AG04449 (cell line): ENCODE results near the gene CSK.

Experiments
- CTCF ChIA-PET: fragments of 350-600 bp; formaldehyde crosslinking; extraction: SDS; loops from one replicate; lab custom pipeline; 2021; ENCODE audit warnings: antibody characterized with exemption; lab: Yijun Ruan, JAX
- POLR2A ChIA-PET: fragments of 400-600, 350-600 bp; formaldehyde crosslinking; extraction: SDS; loops from one replicate; lab custom pipeline; 2020; ENCODE audit warnings: antibody characterized with exemption, inconsistent platforms; lab: Yijun Ruan, JAX
- DNase-seq: peaks from one replicate; pipeline ENCODE4 v3.0.0-alpha.2; 2010; ENCODE audit warnings: low read depth, low spot score
- H3K4me3 ChIP-seq: 2 replicates; pipeline ENCODE4 v1.5.1; 2011; ENCODE audit warnings: low read depth, mild to moderate bottlenecking, control low read depth, low read length
- TF ChIP-seq, protein P1 (sequence below): IDR thresholded peaks from one replicate; pipeline ENCODE4 v1.5.1; 2011; ENCODE audit warnings: mild to moderate bottlenecking, moderate library complexity, low read length, control low read depth, inconsistent platforms; ENCODE audit not compliant: insufficient read depth; ENCODE audit errors: missing control alignments

Gene CSK

GRCh38 chr15:74845208-74845568, 63.3 kb downstream of the CSK start:
- no peak for DNase-seq
- no peak overlapping the region for H3K4me3 ChIP-seq
- ChIA-PET CTCF (interaction anchor here (1.7 to 6.1 kb wide), 3 partner anchors 56 to 75 kb away, joined by 4 to 41 read pairs (median 38); no protein-coding TSS in a partner anchor), POLR2A (no interaction called here)
- TF ChIP-seq, protein P1, sequence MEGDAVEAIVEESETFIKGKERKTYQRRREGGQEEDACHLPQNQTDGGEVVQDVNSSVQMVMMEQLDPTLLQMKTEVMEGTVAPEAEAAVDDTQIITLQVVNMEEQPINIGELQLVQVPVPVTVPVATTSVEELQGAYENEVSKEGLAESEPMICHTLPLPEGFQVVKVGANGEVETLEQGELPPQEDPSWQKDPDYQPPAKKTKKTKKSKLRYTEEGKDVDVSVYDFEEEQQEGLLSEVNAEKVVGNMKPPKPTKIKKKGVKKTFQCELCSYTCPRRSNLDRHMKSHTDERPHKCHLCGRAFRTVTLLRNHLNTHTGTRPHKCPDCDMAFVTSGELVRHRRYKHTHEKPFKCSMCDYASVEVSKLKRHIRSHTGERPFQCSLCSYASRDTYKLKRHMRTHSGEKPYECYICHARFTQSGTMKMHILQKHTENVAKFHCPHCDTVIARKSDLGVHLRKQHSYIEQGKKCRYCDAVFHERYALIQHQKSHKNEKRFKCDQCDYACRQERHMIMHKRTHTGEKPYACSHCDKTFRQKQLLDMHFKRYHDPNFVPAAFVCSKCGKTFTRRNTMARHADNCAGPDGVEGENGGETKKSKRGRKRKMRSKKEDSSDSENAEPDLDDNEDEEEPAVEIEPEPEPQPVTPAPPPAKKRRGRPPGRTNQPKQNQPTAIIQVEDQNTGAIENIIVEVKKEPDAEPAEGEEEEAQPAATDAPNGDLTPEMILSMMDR, result no peak

DNA sequence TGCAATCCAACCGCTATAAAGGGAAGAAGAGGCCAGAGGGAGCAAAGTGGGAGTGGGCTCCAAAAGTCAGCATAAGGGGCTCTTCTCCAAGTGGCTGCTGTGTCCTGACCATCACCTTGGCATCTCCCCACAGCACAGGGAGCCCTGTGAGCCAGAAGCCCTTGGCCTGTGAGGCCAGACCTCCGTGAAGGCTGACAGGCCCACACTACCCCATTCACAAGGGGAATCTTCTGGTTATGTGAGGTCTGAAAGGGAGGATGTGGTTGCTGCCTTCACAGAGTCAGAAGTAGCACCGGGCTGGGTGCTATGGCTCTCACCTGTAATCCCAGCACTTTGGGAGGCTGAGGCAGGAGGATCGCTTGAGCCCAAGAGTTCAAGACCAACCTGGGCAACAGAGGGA, 63.7 kb downstream of the CSK start:
- ChIA-PET POLR2A (no interaction called here), CTCF (interaction anchor here (1.7 to 5.4 kb wide), 2 partner anchors 58 to 75 kb away, joined by 4 to 41 read pairs; no protein-coding TSS in a partner anchor)
- TF ChIP-seq, protein P1, result no peak
- H3K4me3 ChIP-seq, result no peak overlapping the region
- DNase-seq, result no peak

GRCh38 chr15:74847432-74847831, 65.6 kb downstream of the CSK start:
- no peak overlapping the region for H3K4me3 ChIP-seq
- no peak for DNase-seq
- CTCF ChIA-PET, result interaction anchor here (1.3 to 1.6 kb wide), 2 partner anchors 9 to 357 kb away, joined by 3 to 4 read pairs; no protein-coding TSS in a partner anchor
- POLR2A ChIA-PET, result no interaction called here
- TF ChIP-seq, protein P1, result no peak

DNA sequence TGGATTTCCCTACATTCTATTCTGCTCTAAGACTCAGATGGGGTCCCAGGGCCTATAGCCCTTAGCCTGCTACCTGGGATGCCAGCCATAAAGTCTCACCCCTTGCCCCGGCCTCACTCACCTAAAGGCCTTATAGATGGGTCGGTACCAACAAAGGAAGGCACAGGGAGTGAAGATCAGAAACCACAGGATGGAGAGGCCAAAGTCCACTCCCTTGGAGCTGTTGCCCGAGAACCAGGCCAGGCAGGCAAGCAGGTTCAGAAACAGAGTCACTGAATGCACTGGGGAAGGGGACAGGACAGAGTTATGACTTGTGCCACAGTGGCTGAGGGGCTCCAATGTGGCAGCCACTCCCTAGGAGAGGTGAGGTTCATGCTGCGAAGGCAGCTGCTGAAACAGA, 68.5 kb downstream of the CSK start:
- DNase-seq, result no peak
- TF ChIP-seq, protein P1, result no peak
- ChIA-PET CTCF (interaction anchor here (3.1 kb wide), 1 partner anchor 79 kb away, joined by 10 read pairs; no protein-coding TSS in a partner anchor), POLR2A (no interaction called here)
- no peak overlapping the region for H3K4me3 ChIP-seq

GRCh38 chr15:74851960-74852359, 70.1 kb downstream of the CSK start:
- H3K4me3 ChIP-seq, result no peak overlapping the region
- CTCF ChIA-PET, result no interaction called here
- TF ChIP-seq, protein P1, result no peak

More at GRCh38 chr15:74851960-74852359, 70.1 kb downstream of the CSK start:
- no peak for DNase-seq
- POLR2A ChIA-PET, result no interaction called here
